ENCODE results near the gene F2RL3.

DNA sequence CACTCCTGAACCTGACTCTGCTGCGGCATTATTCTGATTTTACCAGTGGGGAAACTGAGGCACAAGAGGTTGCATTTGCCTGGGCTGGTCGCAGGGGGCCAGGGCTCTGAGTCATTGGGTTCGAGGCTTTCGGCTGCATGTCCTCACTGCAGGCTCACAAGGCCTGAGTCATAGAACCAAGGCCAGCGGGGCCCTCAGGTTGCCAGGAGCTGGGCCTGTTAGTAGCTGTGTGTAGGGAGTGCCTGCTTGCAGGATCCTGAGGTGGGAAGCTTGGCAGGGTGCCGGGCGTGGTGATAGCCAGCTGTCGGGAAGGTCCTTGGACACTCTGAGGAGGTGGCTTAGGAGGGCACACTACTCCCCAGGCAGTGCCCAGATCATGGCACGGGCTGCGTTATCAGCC, 21.6 kb upstream of the F2RL3 start:
- TF ChIP-seq, protein P1, sequence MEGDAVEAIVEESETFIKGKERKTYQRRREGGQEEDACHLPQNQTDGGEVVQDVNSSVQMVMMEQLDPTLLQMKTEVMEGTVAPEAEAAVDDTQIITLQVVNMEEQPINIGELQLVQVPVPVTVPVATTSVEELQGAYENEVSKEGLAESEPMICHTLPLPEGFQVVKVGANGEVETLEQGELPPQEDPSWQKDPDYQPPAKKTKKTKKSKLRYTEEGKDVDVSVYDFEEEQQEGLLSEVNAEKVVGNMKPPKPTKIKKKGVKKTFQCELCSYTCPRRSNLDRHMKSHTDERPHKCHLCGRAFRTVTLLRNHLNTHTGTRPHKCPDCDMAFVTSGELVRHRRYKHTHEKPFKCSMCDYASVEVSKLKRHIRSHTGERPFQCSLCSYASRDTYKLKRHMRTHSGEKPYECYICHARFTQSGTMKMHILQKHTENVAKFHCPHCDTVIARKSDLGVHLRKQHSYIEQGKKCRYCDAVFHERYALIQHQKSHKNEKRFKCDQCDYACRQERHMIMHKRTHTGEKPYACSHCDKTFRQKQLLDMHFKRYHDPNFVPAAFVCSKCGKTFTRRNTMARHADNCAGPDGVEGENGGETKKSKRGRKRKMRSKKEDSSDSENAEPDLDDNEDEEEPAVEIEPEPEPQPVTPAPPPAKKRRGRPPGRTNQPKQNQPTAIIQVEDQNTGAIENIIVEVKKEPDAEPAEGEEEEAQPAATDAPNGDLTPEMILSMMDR (IDR thresholded peaks at IDR 0.05; ENCODE audit: insufficient read depth, low read depth, low read length) = no peak
- TF ChIP-seq EZH2 (IDR thresholded peaks at IDR 0.05; ENCODE audit: insufficient read depth, low read length) = no peak
